GM10847 (cell line): ENCODE data around the gene COL4A2.

ENCODE experiments used
- POLR2A ChIP-seq: IDR thresholded peaks from 2 replicates; pipeline ENCODE4 v1.6.1; 2011; ENCODE audit not compliant: insufficient read length; ENCODE audit errors: extremely low read depth

The COL4A2 gene

DNA sequence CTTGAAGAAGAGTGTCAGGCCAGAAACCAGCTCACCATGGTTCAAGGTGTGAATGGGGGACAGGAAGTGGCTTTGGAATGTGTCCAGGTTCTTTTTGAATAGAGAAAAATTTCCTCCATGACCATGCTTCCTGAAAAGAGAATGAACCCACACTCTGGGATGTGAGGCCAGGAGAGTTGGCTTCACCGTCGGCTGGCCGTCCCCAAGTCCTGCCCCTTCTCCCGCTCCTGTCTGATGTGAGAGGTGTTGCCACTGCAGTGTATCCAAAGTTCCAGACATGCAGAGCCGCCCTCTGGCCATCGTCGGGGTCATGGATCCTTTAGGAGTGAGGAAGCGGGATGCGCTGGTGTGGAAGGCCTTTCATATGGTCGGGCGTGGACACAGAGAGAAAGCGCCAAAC is 101.2 kb downstream of the COL4A2 start:
- TF ChIP-seq POLR2A = no peak

DNA sequence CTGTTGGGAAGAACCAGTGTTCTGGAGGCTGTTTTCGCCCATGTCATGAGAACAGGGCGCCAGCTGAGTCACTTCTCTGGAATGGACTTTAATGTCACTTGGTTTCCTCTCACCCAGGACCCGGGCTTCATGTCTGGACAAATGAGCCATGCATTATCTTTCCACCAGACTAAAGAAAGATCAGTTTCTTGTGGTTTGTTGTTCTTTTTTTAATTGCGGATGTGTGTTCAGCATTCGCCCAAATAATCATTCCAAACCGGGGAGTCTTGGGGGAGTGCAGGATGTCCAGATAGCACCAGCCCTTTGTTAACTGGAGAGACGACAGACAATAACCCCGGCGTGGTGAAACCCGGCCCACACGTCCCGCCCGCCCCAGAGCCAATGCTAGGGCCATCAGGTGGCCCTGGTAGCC is 102.5 kb downstream of the COL4A2 start:
- TF ChIP-seq POLR2A = no peak

DNA sequence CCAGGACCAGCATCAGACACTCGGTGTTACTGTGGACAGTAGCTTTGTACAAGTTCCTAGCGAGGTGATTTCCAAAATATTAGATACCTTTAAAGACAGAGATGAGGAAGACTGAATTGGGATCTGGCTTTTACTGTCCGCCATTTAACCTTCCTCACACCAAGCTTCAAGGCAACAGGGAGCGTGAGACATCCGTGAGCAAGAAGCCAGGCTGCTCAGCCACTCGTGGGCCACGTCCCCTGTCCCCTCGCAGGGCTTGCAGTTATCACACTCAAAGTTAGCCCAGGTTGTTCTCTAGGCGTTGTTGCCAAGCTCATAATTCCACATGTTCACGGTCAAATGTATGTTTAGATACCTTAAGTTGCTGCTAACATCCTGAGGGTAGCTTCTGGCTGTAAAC is 102.9 kb downstream of the COL4A2 start:
- TF ChIP-seq POLR2A = no peak

DNA sequence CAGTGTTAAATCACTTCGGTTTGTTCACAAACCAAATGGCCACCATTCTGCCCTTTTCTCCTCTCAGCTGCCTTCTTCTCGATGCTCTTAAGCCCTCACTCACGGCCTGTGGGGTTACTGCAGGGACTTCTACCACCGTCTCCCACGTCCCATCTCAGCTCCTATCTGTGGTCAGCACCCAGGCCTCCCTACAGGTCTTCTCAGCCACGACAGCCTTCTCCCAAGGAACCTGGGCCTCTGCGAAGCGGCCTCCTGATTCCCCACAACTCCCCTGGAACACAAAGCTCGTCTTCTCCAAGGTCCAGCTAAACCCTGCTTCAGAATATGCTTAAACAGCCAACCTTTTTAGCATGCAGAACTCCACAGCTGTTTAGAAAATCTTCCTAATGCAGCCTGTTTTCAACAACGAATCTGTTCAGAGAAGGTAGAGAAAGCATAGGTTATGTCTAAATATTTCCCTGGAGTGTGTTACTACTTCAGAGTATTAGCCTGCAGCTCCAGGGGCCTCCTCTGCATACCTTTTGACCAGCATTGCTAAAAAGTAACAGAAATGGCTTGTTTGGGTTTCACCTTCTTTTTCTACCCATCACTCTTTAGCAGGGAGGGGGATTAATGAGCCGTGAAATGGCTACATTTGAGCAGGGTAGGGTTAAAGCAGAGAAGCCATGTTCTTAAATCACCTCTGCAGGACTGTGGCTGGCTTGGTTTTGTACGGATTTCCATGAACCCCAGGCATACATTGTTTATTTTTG is 104.0 kb downstream of the COL4A2 start:
- no peak for TF ChIP-seq POLR2A

DNA sequence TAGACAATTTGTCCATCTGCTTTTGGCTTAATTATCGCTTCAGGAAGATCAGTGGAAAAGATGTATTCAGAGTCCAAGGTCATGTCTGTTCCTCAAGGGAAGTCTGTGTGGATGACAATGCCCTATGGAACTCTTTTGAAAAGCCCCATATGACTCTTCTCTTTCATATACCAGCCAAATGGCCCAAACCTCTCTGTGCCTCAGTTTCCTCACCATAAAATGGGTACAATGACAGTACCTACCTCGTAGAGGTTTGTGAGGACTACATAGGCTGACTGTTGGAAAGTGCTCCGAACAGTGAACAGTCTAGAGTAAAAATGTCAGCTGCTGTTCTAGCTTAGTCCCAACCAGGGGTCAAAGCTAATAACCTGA is 104.6 kb downstream of the COL4A2 start:
- TF ChIP-seq POLR2A = no peak

DNA sequence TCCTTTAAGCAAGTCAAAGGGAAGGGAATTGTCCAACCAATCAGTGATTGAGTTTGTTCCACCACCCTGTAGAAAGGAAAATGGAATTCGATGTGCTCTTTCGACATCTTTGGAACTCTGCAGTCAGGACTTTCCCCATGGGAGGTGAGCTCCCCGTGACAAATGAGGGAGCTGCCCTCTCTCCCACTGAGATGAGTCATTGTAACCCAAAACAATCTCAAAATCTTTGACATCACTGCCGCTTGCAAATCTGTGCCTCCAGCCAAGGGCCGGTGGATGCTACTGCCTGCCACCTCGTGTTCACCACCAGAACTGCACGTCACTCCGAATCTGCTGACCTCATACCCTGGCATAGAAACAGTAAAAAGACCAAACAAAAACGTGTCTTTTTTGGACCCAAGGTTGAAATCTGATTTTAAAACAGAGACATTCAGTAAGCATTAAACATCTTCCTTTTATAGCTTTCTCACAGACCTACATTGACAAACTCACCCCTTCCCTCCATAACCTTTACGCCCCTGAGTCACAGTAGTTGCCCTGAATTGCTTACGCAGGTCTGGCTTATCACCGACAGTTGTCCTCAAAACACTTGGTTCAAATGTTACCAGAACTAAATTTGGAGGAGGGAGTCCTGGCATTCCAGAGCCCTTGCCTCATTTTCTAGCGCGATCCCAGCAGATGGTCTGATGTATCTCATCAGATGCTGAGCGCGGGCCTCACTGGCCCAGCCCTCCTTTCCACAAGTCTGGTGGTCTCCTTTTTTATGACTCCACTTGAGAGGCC is 105.2 kb downstream of the COL4A2 start:
- no peak for TF ChIP-seq POLR2A

DNA sequence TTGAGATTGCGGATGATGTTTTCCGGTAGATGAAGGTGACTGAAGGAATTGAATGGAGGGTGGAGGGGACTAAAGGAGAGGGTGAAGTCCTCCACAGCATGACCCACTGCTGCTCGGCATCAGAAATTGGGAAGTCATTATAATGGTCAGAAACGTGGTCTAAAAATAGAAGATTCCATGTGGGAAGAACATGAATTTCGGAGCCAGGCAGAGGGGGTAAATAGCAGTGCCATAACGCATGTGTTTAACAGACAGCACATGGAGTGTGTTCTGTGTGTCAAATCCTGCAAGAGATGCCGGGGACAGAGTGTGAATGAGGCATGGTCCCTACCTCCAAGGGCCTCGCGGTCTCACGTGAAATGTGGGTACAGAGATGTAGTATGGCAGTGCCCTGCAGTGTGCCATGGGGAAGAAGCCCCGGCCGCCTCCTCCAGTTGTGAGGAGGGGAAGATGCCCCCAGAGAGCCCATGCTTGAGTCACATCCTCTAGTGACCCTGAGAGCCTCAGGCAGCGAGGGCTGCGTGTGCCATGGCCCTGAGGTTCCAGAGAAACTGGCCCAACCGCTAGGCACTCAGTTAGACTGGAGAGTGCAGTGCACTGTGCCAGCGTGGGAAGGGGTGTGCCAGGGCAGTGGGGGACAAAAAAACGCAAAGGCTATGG is 106.1 kb downstream of the COL4A2 start:
- no peak for TF ChIP-seq POLR2A

DNA sequence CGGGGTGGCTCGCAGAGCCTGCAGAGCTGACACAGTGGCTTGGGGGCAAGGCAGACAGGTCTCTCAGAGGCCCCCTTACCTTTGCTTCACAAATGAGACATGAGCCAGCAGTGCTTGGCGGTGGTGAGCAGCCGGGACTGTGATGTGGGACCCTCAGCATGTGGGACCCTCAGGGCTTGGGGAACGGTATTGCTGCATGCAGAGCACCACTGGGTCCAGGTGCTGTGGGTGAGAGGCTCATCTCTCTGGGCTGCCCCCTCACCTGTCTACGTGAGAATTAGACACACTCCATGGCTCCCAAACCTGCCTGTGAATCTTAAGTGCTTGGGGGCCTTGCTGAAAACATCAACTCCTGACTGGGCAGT is 106.6 kb downstream of the COL4A2 start:
- TF ChIP-seq POLR2A = no peak

DNA sequence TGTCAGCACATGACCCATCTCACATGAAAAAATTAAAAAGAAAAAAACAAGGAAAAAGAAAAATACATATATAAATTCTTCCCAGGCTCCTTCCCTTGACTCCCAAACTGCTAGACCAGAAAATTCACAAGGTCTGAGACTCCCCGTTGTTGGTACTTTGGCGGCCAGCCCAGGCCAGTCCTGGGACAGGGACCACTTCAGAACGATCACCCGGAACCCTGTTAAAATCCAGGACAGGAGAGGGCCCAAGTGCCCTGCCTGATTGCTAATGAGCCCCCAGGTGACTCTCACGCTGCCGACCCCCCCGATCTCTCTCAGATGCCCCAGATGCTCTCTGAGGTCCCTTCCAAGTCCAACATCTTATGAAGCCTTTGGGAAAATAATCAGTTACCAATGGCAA is 107.2 kb downstream of the COL4A2 start:
- no peak for TF ChIP-seq POLR2A

DNA sequence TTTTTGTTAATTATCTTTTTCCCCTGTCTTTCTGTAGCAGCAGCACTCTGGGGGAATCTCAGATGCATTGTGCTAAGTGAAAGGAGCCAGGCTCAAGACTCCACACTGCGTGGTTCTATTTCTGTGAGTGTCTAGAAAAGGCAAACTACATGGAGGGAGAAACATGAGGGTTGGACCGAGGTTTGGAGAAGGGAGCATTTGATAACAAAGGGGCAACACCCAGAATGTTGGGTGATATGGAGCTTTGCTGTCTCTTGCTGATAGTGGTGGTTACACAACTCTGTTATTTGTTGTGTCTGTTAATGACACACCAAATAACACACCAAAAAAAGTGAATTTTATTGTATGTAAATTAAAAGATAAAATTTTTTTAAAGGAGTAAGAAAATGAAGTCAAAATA is 107.8 kb downstream of the COL4A2 start:
- TF ChIP-seq POLR2A = no peak

DNA sequence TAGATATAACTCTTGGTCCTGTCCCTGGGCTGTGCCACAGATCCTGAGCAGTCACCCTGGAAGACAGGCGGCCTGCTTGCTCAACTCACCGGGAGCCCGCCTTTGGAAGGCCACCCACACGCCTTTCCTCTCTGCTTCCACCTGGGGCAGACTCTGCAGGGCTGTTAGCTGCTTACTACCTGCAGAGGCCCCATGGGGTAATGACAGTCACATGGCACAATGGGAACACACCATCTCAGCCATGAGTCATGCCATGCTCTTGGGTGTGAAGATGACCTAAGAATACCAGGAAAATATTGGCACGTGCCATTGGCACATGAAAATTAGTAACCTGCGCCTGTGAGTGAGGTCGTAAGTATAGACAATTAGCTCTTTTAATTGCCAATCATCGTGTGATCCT is 108.6 kb downstream of the COL4A2 start:
- TF ChIP-seq POLR2A = no peak

DNA sequence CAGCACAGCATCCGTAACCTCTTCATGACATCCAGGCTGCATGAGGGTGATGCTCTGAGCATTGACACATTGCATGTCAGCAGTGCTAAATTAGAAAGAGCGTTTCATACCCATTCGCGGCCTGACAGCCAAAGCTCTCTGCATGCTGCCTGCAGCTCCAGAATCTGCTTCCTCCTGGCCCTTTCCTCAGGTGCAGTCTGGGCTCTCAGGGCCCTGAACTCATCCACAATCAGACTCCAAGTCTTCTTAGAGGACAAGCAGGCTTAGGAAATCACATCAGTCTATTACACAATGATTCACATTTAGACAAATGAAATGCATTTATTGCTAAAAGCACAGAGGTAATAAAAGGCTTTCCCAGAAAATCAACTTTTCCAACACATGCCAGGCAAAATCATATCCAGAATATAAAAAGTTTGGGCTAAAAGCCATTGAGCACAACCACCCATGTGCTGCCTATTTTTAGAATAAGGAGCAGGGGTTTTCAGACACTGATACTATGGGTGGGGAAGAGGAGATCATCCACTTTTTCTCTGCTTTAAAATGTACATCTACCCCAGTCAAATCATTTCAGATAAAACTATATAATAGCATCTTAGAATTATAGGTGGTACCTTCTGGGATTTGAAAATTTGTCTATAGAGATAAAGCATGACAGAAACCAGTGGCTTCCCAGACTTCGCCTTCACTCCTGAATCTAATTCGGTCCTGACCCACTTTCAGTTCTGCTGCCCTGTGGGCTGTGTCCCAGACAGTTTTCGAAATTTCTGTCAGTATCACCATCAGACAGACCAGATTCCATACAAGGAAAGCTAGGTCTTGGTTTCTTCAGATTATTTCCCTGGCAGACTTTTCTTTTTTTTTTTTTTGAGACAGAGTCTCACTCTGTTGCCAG is 109.3 kb downstream of the COL4A2 start:
- TF ChIP-seq POLR2A = no peak

DNA sequence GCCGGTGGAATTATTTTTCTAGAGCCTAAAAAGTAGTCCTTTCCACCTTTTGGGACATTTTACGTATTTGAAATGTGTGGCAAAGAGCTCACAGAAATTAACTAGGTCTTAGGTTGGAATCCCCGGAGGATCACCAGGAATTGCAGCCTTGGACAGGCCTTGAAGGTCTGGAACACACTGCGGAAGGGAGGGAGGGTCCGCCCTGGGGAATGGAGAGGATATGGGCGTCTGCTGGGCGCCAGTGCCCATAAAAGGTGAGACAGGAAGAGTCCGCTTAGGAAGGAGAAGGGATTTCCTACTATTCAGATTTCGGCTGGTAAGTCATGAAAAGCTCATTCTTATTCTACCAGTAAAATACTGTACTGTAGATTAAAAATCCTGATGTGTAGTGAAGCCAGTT is 111.9 kb downstream of the COL4A2 start:
- TF ChIP-seq POLR2A = no peak

DNA sequence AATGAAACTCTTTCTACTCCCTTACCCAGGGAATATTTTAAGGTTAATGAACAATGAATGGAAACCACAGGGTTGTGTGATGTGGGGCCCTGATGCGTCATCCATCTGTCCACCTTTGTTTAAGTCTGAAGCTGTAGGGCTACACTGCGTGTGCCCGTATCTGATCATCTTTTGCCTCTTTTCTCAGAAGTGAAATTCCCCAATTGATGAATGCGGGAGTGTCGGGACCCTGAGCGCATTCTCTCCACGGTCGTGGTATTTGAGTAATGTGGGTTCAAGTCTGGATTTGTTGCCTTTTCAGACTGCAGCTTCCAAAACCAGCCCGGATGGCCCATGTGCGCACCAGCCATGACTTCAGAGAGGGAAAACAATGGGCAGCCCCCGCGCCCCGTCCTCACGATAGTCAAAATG is 112.3 kb downstream of the COL4A2 start:
- TF ChIP-seq POLR2A = no peak

DNA sequence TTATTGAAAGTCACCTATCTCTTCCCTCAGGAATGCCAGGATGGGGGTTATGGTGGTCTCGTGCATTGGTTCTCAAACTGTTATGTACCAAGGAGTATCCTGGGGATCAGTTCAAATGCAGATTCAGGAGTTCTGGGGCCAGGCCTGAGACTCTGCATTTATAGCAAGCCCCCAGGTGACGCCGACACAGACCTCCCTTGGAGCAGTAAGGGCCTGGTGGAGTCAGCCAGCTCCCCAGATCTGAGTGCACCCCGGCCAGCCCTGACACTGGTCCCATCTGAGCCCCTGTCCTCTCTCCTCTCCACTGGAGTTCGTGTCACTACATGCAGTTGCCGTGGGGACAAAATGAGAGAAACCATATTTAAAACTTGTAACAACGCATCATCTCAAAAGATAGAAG is 112.9 kb downstream of the COL4A2 start:
- no peak for TF ChIP-seq POLR2A

DNA sequence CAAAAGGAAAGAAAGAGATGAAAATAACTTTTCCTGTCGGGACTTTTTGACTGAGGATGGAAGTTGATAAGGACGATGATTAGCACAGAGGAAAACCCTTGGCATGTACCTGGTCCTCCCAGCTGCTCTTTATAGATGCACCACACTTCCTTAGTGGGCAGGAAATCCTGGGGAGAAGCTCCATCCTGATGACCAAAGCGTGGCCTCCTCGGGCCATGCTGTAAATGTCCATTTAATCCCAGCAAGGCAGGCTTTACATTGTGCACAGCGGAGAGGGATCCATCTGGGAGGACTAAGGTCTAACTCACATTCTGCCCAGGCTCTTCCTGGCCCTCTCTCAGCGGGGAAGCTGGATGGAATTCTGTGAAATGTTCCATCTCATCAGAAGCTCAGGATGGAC is 113.5 kb downstream of the COL4A2 start:
- TF ChIP-seq POLR2A = no peak

DNA sequence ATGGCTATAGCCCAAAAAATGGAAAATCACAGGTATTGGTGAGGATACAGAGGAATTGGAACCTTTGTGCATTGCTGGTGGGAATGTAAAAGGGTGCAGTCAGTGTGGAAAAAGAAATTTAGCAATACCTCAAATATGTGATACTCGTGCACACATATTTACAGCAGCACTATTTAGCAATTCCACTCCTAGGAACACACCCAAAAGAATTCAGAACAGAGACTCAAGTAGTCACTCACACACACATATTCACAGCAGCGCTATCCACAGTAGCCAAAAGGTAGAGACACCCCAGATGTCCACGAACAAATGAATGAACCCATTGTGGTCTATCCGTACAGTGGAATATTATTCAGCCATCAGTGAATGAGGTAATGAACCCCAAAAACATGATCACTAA is 114.0 kb downstream of the COL4A2 start:
- no peak for TF ChIP-seq POLR2A
